Liver (tissue), 9 donors: Measurements from ENCODE around the gene CCDC68. TPM values are rescaled to one million over a fixed set of nuclear protein-coding genes. Genes with fewer than 3 reads are reported as not detected.

Experiments
- DNase-seq: peaks from one replicate; pipeline ENCODE4 v3.0.0-alpha.2; 2017; ENCODE audit warnings: low spot score
- H3K27ac ChIP-seq, 2 donors: one replicate each; pipeline ENCODE4 v1.7.0; 2013; ENCODE audit warnings: inconsistent platforms in 2 of 2, low read length in 2 of 2, control low read depth in 1 of 2, low read depth in 1 of 2, mild to moderate bottlenecking in 1 of 2
- H3K27me3 ChIP-seq, 4 donors: one replicate each; pipeline versions ENCODE4 v1.6.1 to v1.7.0; 2013; ENCODE audit warnings: low read length in 3 of 4, inconsistent platforms in 1 of 4, mild to moderate bottlenecking in 1 of 4, moderate library complexity in 1 of 4; ENCODE audit not compliant: control insufficient read depth in 4 of 4, insufficient read depth in 4 of 4
- H3K36me3 ChIP-seq, 4 donors: one replicate each; pipeline versions ENCODE4 v1.6.1 to v1.7.0; 2013; ENCODE audit warnings: low read length in 3 of 4, mild to moderate bottlenecking in 3 of 4, low read depth in 1 of 4, moderate library complexity in 1 of 4; ENCODE audit not compliant: control insufficient read depth in 4 of 4, insufficient read depth in 3 of 4
- H3K4me1 ChIP-seq, 4 donors: one replicate each; pipeline versions ENCODE4 v1.6.1 to v1.7.0; 2013; ENCODE audit warnings: low read length in 3 of 4, mild to moderate bottlenecking in 3 of 4, moderate library complexity in 1 of 4; ENCODE audit not compliant: control insufficient read depth in 4 of 4, insufficient read depth in 4 of 4
- H3K4me3 ChIP-seq, 3 donors: one replicate each; pipeline versions ENCODE4 v1.6.1 to v1.7.0; 2013; ENCODE audit warnings: low read length in 3 of 3, control low read depth in 1 of 3, low read depth in 1 of 3, mild to moderate bottlenecking in 1 of 3
- H3K9ac ChIP-seq, 2 donors: one replicate each; pipeline ENCODE4 v1.7.0; 2013; ENCODE audit warnings: low read length in 2 of 2, mild to moderate bottlenecking in 2 of 2, moderate library complexity in 2 of 2, control low read depth in 1 of 2, low read depth in 1 of 2
- H3K9me3 ChIP-seq, 4 donors: one replicate each; pipeline versions ENCODE4 v1.6.1 to v1.7.0; 2013; ENCODE audit warnings: low read length in 3 of 4; ENCODE audit not compliant: control insufficient read depth in 4 of 4
- EGR1 ChIP-seq, 2 donors: IDR thresholded peaks; 2 replicates each; pipeline ENCODE4 v1.6.1; 2016 to 2018; ENCODE audit warnings: antibody characterized with exemption in 2 of 2, low read depth in 2 of 2
- FOXA1 ChIP-seq: IDR thresholded peaks from 2 replicates; pipeline ENCODE4 v1.6.1; 2016; ENCODE audit warnings: antibody characterized with exemption
- FOXA2 ChIP-seq: IDR thresholded peaks from 2 replicates; pipeline ENCODE4 v1.6.1; 2016; ENCODE audit warnings: antibody characterized with exemption
- GABPA ChIP-seq, 2 donors: IDR thresholded peaks in 1 of 2; conservative IDR thresholded peaks in 1 of 2; 2 replicates each; pipeline ENCODE4 v1.6.1; 2016; ENCODE audit warnings: antibody characterized with exemption in 2 of 2, mild to moderate bottlenecking in 1 of 2, moderate library complexity in 1 of 2
- HNF4A ChIP-seq, 2 donors: conservative IDR thresholded peaks; 2 replicates each; pipeline ENCODE4 v1.6.1; 2016; ENCODE audit warnings: antibody characterized with exemption in 2 of 2, mild to moderate bottlenecking in 2 of 2
- HNF4G ChIP-seq: IDR thresholded peaks from 2 replicates; pipeline ENCODE4 v1.6.1; 2016; ENCODE audit warnings: antibody characterized with exemption
- JUND ChIP-seq, 2 donors: IDR thresholded peaks; 2 replicates each; pipeline ENCODE4 v1.6.1; 2016; ENCODE audit warnings: antibody characterized with exemption in 2 of 2
- NR2F2 ChIP-seq: IDR thresholded peaks from 2 replicates; pipeline ENCODE4 v1.6.1; 2016; ENCODE audit warnings: antibody characterized with exemption
- RAD21 ChIP-seq, 2 donors: IDR thresholded peaks; 2 replicates each; pipeline ENCODE4 v1.6.1; 2016; ENCODE audit warnings: antibody characterized with exemption in 2 of 2, mild to moderate bottlenecking in 2 of 2
- RXRA ChIP-seq, 2 donors: IDR thresholded peaks; 2 replicates each; pipeline ENCODE4 v1.6.1; 2017 to 2018; ENCODE audit warnings: antibody characterized with exemption in 2 of 2, mild to moderate bottlenecking in 1 of 2
- SP1 ChIP-seq: IDR thresholded peaks from 2 replicates; pipeline ENCODE4 v1.6.1; 2018; ENCODE audit warnings: antibody characterized with exemption, mild to moderate bottlenecking
- TAF1 ChIP-seq: conservative IDR thresholded peaks from 2 replicates; pipeline ENCODE4 v1.6.1; 2016; ENCODE audit warnings: antibody characterized with exemption, mild to moderate bottlenecking
- YY1 ChIP-seq: IDR thresholded peaks from 2 replicates; pipeline ENCODE4 v1.6.1; 2016; ENCODE audit warnings: antibody characterized with exemption, mild to moderate bottlenecking
- WGBS: extraction: QIAGEN DNeasy Blood & Tissue Kit; methylation state at CpG from one replicate; pipeline ENCODE4 v1.1.7; 2013; 5-methylcytosine and 5-hydroxymethylcytosine counted together
- polyA plus RNA-seq, 2 donors: library from polyadenylated mRNA; stranded (reverse) in 1 of 2; unstranded in 1 of 2; fragments of 200-250 nt in 1 of 2; fragments of >200 nt in 1 of 2; fragmentation: Nextera tagmentation in 1 of 2; extraction: Ambion mirVana in 1 of 2; gene quantifications; one replicate each; pipeline versions ENCODE4 v1.2.1 to v1.2.3, GENCODE V29; 2013 to 2015
- total RNA-seq, 2 donors: library from RNA; depleted of rRNA; stranded (reverse); fragments of >200 nt; gene quantifications; one replicate each; pipeline ENCODE4 v1.2.3, GENCODE V29; 2014
- TF ChIP-seq, protein P1 (sequence below): IDR thresholded peaks from 2 replicates; pipeline ENCODE4 v1.6.1; 2016; ENCODE audit warnings: antibody characterized with exemption
- TF ChIP-seq, protein P2 (sequence below): IDR thresholded peaks from 2 replicates; pipeline ENCODE4 v1.6.1; 2016; ENCODE audit warnings: antibody characterized with exemption
- TF ChIP-seq, protein P3 (sequence below): fragments of 150-350 bp; IDR thresholded peaks from 2 replicates; pipeline ENCODE4 v1.5.1; 2017; ENCODE audit warnings: improper control_type of control experiment, low read depth, low read length; ENCODE audit not compliant: missing input control
- TF ChIP-seq, protein P4 (sequence below): IDR thresholded peaks from 2 replicates; pipeline ENCODE4 v1.6.1; 2016; ENCODE audit warnings: antibody characterized with exemption, mild to moderate bottlenecking
- donor health status: healthy.
- donor health status: healthy.
- donor health status: healthy.
- donor health status: healthy.
- donor health status: healthy.

Gene CCDC68
- total and polyA plus RNA-seq, 4 donors = 2.6 to 17.5 (median 11.2) TPM

DNA sequence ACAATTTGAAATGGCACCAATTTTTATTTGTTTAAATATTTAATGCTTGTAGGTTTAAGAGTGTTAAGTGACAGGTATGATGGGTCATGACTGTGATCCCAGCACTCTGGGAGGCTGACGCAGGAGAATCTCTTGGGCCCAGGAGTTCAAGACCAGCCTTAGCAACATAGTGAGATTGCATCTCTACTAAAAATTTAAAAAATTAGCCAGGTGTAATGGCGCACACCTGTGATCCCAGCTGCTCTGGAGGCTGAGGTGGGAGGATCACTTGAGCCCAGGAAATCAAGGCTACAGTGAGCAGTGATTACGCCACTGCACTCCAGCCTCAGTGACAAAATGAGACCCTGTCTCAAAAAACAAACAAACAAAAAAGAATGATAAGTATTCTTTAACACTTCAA is 43.0 kb upstream of the CCDC68 start:
- H3K27ac ChIP-seq = no peak overlapping the region
- TF ChIP-seq, protein P1, sequence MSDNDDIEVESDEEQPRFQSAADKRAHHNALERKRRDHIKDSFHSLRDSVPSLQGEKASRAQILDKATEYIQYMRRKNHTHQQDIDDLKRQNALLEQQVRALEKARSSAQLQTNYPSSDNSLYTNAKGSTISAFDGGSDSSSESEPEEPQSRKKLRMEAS = no peak
- TF ChIP-seq NR2F2 (no peak), JUND (IDR thresholded peaks at IDR 0.05) (no peak), EGR1 (IDR thresholded peaks at IDR 0.05; ENCODE audit: low read depth in 2 of 2) (no peak), FOXA2 (no peak), GABPA (IDR thresholded peaks at IDR 0.05 in 1 of 2, conservative IDR thresholded peaks at IDR 0.05 in 1 of 2) (no peak), HNF4A (conservative IDR thresholded peaks at IDR 0.05) (no peak), RXRA (IDR thresholded peaks at IDR 0.05) (no peak)
- TF ChIP-seq, protein P2, sequence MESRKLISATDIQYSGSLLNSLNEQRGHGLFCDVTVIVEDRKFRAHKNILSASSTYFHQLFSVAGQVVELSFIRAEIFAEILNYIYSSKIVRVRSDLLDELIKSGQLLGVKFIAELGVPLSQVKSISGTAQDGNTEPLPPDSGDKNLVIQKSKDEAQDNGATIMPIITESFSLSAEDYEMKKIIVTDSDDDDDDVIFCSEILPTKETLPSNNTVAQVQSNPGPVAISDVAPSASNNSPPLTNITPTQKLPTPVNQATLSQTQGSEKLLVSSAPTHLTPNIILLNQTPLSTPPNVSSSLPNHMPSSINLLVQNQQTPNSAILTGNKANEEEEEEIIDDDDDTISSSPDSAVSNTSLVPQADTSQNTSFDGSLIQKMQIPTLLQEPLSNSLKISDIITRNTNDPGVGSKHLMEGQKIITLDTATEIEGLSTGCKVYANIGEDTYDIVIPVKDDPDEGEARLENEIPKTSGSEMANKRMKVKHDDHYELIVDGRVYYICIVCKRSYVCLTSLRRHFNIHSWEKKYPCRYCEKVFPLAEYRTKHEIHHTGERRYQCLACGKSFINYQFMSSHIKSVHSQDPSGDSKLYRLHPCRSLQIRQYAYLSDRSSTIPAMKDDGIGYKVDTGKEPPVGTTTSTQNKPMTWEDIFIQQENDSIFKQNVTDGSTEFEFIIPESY = no peak
- no peaks in the 10 kb centered on the region for H3K4me1 ChIP-seq
- H3K36me3 ChIP-seq = no peaks in the 10 kb centered on the region
- no peaks in the 10 kb centered on the region for H3K27me3 ChIP-seq
- DNase-seq = no peak
- H3K9me3 ChIP-seq = no peaks in the 10 kb centered on the region
- no peak overlapping the region for H3K4me3 ChIP-seq
- WGBS = 75% methylated on average over 3 of the region's 3 CpGs
- no peak overlapping the region for H3K9ac ChIP-seq

DNA sequence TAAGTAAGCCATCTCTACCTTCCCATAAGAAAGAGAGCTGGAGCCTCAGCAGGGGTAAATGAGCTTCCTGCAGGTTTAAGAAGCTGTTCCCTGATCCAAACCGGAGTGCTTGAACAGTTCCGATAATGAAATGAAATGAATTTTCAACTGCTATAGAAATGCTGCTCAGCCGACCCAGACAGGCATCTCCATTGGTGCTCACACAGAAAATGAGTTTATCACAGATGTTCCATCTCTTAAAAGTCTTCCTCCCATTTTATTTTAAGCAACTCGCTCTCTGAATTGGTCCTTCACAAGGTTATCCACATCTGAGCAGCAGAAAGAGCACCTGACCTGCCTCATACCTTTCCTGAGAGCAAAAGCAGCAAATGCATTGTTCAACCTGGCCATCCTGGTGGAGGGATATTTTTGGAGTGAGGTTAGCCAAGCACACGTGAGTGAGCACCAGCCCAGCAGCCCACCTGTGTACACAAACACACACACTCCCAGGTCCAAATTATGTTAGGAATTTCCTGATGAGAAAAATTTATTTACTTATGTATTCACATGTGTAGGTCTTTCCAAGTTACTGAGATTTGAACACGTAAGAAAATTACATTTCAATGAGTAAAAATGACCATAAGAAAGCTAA is 42.2 kb upstream of the CCDC68 start:
- TF ChIP-seq HNF4G = no peak
- no peak for TF ChIP-seq JUND (IDR thresholded peaks at IDR 0.05)
- Histone ChIP-seq H3K9me3 (no peaks in the 10 kb centered on the region), H3K9ac (no peak overlapping the region), H3K4me1 (no peaks in the 10 kb centered on the region), H3K36me3 (no peaks in the 10 kb centered on the region), H3K27me3 (no peaks in the 10 kb centered on the region), H3K4me3 (no peak overlapping the region), H3K27ac (no peak overlapping the region)
- DNase-seq = no peak
- 73% methylated on average over 6 of the region's 6 CpGs for WGBS

DNA sequence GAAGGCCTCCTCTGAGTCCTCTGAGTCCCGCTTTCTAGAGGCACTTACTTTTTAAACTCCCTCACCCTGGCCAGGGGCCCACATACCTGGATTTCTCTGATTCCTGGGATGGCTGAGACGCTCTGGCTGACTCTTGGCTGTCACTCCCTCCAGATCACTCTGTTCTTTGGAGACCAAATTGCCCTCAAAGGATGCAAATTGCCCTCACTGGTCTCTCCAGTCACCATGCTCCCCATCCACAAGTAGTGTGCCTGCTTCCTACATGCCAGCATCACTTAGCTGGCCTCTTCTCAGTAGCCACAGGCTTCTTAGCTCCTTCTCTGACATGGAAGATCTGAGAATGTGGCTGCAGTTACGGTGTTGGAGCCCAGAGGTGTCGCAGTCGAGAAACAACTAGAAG is 41.3 kb upstream of the CCDC68 start:
- Histone ChIP-seq H3K4me1 (no peaks in the 10 kb centered on the region), H3K27me3 (no peaks in the 10 kb centered on the region), H3K9me3 (no peaks in the 10 kb centered on the region), H3K36me3 (no peaks in the 10 kb centered on the region), H3K27ac (no peak overlapping the region), H3K4me3 (no peak overlapping the region), H3K9ac (no peak overlapping the region)
- WGBS = 93% methylated on average over 5 of the region's 5 CpGs
- DNase-seq = no peak
- TF ChIP-seq, protein P2 = no peak
- no peak for TF ChIP-seq JUND (IDR thresholded peaks at IDR 0.05)
- TF ChIP-seq FOXA2 = no peak
- no peak for TF ChIP-seq RXRA (IDR thresholded peaks at IDR 0.05)
- no peak for TF ChIP-seq YY1
- no peak for TF ChIP-seq HNF4G
- TF ChIP-seq HNF4A (conservative IDR thresholded peaks at IDR 0.05) = no peak
- no peak for TF ChIP-seq RAD21 (IDR thresholded peaks at IDR 0.05)
- TF ChIP-seq FOXA1 = no peak
- TF ChIP-seq, protein P1 = no peak
- TF ChIP-seq SP1 = no peak
- TF ChIP-seq, protein P3, sequence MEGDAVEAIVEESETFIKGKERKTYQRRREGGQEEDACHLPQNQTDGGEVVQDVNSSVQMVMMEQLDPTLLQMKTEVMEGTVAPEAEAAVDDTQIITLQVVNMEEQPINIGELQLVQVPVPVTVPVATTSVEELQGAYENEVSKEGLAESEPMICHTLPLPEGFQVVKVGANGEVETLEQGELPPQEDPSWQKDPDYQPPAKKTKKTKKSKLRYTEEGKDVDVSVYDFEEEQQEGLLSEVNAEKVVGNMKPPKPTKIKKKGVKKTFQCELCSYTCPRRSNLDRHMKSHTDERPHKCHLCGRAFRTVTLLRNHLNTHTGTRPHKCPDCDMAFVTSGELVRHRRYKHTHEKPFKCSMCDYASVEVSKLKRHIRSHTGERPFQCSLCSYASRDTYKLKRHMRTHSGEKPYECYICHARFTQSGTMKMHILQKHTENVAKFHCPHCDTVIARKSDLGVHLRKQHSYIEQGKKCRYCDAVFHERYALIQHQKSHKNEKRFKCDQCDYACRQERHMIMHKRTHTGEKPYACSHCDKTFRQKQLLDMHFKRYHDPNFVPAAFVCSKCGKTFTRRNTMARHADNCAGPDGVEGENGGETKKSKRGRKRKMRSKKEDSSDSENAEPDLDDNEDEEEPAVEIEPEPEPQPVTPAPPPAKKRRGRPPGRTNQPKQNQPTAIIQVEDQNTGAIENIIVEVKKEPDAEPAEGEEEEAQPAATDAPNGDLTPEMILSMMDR = no peak
- no peak for TF ChIP-seq TAF1
- TF ChIP-seq, protein P4, sequence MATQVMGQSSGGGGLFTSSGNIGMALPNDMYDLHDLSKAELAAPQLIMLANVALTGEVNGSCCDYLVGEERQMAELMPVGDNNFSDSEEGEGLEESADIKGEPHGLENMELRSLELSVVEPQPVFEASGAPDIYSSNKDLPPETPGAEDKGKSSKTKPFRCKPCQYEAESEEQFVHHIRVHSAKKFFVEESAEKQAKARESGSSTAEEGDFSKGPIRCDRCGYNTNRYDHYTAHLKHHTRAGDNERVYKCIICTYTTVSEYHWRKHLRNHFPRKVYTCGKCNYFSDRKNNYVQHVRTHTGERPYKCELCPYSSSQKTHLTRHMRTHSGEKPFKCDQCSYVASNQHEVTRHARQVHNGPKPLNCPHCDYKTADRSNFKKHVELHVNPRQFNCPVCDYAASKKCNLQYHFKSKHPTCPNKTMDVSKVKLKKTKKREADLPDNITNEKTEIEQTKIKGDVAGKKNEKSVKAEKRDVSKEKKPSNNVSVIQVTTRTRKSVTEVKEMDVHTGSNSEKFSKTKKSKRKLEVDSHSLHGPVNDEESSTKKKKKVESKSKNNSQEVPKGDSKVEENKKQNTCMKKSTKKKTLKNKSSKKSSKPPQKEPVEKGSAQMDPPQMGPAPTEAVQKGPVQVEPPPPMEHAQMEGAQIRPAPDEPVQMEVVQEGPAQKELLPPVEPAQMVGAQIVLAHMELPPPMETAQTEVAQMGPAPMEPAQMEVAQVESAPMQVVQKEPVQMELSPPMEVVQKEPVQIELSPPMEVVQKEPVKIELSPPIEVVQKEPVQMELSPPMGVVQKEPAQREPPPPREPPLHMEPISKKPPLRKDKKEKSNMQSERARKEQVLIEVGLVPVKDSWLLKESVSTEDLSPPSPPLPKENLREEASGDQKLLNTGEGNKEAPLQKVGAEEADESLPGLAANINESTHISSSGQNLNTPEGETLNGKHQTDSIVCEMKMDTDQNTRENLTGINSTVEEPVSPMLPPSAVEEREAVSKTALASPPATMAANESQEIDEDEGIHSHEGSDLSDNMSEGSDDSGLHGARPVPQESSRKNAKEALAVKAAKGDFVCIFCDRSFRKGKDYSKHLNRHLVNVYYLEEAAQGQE = no peak
- no peak for TF ChIP-seq NR2F2
